ENCODE results near the gene MYOCD. TPM values are rescaled to one million over a fixed set of nuclear protein-coding genes. Genes with fewer than 3 reads are reported as not detected.

MYOCD gene
- total RNA-seq, 2 experiments from 2014 or later: not detected

DNA sequence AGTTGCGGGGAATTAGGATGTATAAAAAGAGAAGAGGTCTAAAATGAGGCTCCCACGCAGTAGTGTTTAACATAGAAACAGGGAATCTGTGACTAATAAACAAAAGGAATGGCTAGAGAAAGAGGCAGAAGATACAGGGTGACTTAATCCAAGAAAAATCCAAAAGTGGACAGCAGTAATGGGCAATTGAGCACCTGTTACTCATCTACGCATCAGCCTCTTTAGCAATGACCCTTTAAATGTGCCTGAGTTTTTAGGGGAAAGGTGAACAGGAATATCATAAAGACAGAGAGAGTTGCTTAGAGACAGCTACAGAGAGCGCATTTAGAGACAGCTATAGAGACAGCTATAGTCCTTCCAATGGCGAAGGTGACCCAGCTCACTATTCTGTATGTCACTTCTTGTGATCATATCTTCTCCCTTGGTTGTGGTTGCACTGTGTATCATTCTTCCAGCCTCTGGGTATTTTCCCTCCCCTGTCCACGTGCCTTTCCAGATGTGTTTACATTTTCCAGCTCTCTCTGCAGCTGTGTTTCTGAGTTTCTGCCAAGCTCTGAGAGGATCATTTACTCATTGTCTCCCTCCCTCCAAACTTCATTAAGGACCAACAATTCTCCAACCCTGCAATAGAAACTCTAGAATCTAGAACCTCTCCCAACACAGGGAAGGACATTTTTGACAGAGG, 61.5 kb downstream of the MYOCD start:
- DNase-seq (no peak), ATAC-seq (no peak)
- no peak overlapping the region for H3K27ac Mint-ChIP-seq
- no peaks in the 10 kb centered on the region for H3K4me1 Mint-ChIP-seq (ENCODE audit: low read depth)
- CTCF ChIA-PET: no interaction called here
- H3K9me3 Mint-ChIP-seq (ENCODE audit: insufficient read depth): no peaks in the 10 kb centered on the region
- H3K36me3 Mint-ChIP-seq (ENCODE audit: low read depth): no peaks in the 10 kb centered on the region
- H3K27me3 Mint-ChIP-seq (ENCODE audit: low read depth): no peaks in the 10 kb centered on the region
- POLR2A ChIA-PET: no interaction called here
- no peak overlapping the region for H3K4me3 Mint-ChIP-seq

DNA sequence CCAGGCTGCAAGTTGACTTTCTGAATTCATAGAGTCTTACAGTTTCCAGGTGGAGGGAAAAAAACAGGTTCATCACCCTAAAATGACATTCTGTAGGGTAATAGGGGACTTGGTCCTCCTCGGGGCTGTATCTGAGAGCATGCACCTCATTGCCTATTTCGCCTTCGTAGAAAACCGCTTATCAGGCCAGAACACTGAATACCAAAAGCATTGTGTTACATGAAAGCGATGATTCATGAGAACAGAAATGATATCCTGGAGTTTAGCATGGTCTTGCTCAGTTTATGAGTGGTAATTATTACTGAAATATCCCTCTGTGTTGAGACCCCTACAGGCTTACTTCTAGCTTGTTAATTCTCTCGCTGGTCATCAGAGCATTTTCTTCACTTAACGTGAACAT, 62.2 kb downstream of the MYOCD start:
- Mint-ChIP-seq H3K36me3 (ENCODE audit: low read depth) (no peaks in the 10 kb centered on the region), H3K27me3 (ENCODE audit: low read depth) (no peaks in the 10 kb centered on the region), H3K9me3 (ENCODE audit: insufficient read depth) (no peaks in the 10 kb centered on the region), H3K4me1 (ENCODE audit: low read depth) (no peaks in the 10 kb centered on the region), H3K27ac (no peak overlapping the region), H3K4me3 (no peak overlapping the region)
- ATAC-seq (no peak), DNase-seq (no peak)
- ChIA-PET CTCF (no interaction called here), POLR2A (no interaction called here)

DNA sequence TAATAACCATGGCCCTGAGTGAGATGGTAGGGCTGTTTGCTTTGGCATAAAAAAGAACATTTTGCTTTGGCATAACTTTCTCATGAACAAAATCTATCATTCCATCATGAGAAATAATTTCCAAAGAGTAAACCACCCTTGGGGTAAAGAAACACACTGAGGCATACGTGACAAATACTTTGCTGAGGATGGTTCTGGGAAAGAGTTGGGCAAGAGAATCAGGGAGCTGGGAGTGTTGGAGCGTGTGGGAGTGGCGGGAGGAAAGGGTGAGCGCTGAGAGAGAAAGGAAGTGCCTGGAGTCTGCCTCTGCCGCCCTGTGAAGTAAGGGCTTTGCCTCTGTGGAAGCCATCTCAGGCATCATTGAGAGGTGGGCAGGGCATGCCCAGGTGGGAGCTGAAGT, 63.4 kb downstream of the MYOCD start:
- DNase-seq (no peak), ATAC-seq (no peak)
- Mint-ChIP-seq H3K9me3 (ENCODE audit: insufficient read depth) (no peaks in the 10 kb centered on the region), H3K27me3 (ENCODE audit: low read depth) (no peaks in the 10 kb centered on the region), H3K27ac (no peak overlapping the region), H3K4me3 (no peak overlapping the region), H3K36me3 (ENCODE audit: low read depth) (no peaks in the 10 kb centered on the region), H3K4me1 (ENCODE audit: low read depth) (no peaks in the 10 kb centered on the region)
- POLR2A ChIA-PET: no interaction called here
- CTCF ChIA-PET: no interaction called here

DNA sequence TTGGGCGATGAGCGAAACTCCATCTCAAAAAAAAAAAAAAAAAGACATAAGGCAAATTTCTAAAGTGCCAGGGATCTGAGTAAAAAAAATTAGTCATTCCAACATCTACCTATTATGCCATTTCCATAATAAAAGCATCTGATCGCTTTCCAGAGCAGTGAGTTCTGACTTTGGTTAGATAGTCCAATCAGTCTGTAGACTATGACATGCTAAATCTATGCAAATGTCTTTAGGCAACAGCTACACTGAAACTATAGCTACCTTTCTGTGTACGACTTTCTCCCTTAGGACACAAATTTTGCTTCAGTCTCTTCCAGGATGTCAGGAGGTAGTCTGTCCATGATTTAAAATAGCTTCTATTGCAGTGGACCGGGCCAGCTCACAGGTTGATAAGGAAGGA, 64.7 kb downstream of the MYOCD start:
- Mint-ChIP-seq H3K4me1 (ENCODE audit: low read depth) (no peaks in the 10 kb centered on the region), H3K9me3 (ENCODE audit: insufficient read depth) (no peaks in the 10 kb centered on the region), H3K36me3 (ENCODE audit: low read depth) (no peaks in the 10 kb centered on the region), H3K4me3 (no peak overlapping the region), H3K27ac (no peak overlapping the region), H3K27me3 (ENCODE audit: low read depth) (no peaks in the 10 kb centered on the region)
- ChIA-PET CTCF (no interaction called here), POLR2A (no interaction called here)
- DNase-seq: no peak
- ATAC-seq: no peak

DNA sequence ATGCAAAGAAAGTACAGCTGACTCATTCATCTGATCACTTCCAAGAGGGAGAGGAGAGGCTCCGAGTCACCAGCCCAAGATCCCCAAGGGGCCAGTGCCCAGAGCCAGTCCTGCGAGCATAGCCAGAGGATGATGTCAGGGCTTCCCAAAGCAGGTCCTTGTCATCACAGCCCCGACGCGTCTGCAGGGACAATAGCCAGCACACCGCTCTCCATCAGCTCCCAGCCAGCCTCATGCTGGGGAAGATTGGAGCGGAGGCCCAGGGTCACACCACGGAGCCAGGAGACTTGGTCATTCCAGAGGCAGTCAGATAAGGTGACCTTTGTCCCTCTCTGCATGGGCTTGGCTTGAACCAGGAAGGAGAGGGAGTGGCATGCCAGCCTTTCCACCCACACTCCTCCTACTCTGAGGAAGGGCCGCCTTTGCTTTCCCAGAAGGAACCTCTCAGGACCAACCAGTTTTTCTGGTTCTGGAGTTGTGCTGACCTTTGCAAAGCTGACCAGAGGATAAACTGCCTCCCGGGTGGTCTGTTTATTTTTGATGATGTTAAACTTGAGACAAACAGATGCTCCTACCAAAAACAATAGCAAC, 65.3 kb downstream of the MYOCD start:
- no peak for ATAC-seq
- Mint-ChIP-seq H3K4me1 (ENCODE audit: low read depth) (no peaks in the 10 kb centered on the region), H3K9me3 (ENCODE audit: insufficient read depth) (no peaks in the 10 kb centered on the region), H3K4me3 (no peak overlapping the region), H3K27ac (no peak overlapping the region), H3K27me3 (ENCODE audit: low read depth) (no peaks in the 10 kb centered on the region), H3K36me3 (ENCODE audit: low read depth) (no peaks in the 10 kb centered on the region)
- POLR2A ChIA-PET: no interaction called here
- no peak for DNase-seq
- CTCF ChIA-PET: no interaction called here

DNA sequence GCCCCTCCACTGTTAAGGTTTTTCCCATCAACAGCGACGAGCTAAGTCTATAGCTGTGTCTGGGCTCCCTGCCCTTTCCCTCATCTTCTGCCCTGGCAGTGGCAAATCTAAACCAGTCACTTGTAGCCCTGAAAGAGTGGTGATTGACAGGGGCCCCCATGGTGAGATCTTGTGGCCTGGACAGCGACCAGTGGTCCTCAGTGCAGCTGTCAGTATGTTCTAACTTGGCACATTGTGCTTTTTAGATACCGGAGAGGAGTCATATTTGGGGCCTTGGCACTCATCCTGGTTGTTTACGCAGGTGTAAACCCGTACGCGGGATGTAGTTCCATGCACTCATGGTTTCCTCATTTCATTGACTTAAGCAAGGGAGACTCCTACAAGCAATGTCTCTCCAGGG, 66.1 kb downstream of the MYOCD start:
- Mint-ChIP-seq H3K27me3 (ENCODE audit: low read depth) (no peaks in the 10 kb centered on the region), H3K4me1 (ENCODE audit: low read depth) (no peaks in the 10 kb centered on the region), H3K9me3 (ENCODE audit: insufficient read depth) (no peaks in the 10 kb centered on the region), H3K4me3 (no peak overlapping the region), H3K36me3 (ENCODE audit: low read depth) (no peaks in the 10 kb centered on the region), H3K27ac (no peak overlapping the region)
- ATAC-seq (no peak), DNase-seq (no peak)
- ChIA-PET POLR2A (no interaction called here), CTCF (interaction anchor here (1.0 kb wide), 1 partner anchor 186 kb away, joined by 3 read pairs; no protein-coding TSS in a partner anchor)

DNA sequence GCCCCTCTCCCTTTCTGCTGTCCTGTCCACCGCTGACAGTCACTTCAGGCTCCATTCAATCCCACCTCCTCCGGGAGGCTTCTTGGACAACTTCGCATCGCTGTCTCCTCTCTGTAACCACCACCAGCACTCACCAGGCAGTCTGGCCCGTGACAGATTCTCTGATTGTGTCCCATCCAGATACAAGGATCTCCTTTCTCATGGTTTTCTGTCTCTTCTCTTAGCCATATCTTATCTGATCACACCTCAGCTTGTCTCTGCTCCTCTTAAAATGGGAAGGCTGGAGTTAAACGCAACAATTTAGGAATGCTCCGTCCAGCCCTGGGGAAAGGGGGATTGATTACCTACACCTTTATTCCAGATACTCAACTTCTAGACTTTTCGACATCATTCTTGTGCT, 66.7 kb downstream of the MYOCD start:
- no peak overlapping the region for H3K4me3 Mint-ChIP-seq
- H3K9me3 Mint-ChIP-seq (ENCODE audit: insufficient read depth): no peaks in the 10 kb centered on the region
- ChIA-PET POLR2A (no interaction called here), CTCF (interaction anchor here (1.0 kb wide), 1 partner anchor 187 kb away, joined by 3 read pairs; no protein-coding TSS in a partner anchor)
- DNase-seq: no peak
- no peak overlapping the region for H3K27ac Mint-ChIP-seq
- H3K36me3 Mint-ChIP-seq (ENCODE audit: low read depth): no peaks in the 10 kb centered on the region
- H3K4me1 Mint-ChIP-seq (ENCODE audit: low read depth): no peaks in the 10 kb centered on the region
- no peaks in the 10 kb centered on the region for H3K27me3 Mint-ChIP-seq (ENCODE audit: low read depth)
- ATAC-seq: no peak

DNA sequence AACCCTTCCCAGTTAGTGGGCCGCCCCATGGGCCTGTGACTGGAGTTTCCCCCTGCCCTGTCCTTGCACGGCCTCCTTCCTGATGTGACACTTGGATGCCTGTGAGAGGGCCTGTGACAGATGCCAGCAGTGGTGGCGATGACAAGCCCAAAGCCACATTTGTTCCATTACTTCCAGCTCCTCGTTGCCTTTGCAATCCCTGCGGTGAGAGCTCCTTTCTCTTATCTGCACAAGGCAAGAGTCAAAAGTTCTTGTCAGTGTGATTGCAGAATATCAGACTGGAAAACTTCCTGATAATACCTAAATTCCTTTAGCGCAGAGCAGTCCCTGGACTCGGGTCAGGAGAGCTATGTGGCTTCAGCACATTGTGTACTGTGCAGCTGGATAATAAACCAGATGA, 69.2 kb downstream of the MYOCD start:
- ATAC-seq: no peak
- Mint-ChIP-seq H3K27ac (no peak overlapping the region), H3K36me3 (ENCODE audit: low read depth) (no peaks in the 10 kb centered on the region)

DNA sequence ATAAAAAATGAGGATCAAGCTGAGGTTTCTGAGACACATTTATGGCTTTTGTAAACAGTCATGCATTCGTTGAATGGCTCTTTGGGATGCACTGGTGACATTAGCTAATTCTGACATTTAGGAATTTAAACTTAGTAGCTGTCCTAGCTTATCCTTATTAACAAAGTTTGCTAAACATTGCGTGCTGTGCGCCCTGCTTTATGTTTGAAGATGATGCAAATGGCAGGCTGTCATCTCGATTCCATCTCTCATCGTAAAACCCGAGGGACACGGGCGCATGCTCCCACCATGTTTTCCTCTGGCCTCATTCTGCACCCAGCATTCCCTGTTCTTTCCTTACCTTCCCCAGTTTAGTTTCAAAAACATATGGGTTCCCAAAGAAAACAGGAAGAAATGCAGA, 69.8 kb downstream of the MYOCD start:
- H3K27ac Mint-ChIP-seq: no peak overlapping the region
- ChIA-PET CTCF (no interaction called here), POLR2A (no interaction called here)
- H3K4me1 Mint-ChIP-seq (ENCODE audit: low read depth): no peaks in the 10 kb centered on the region
- H3K36me3 Mint-ChIP-seq (ENCODE audit: low read depth): no peaks in the 10 kb centered on the region
- H3K27me3 Mint-ChIP-seq (ENCODE audit: low read depth): no peaks in the 10 kb centered on the region
- no peak overlapping the region for H3K4me3 Mint-ChIP-seq
- DNase-seq: no peak
- H3K9me3 Mint-ChIP-seq (ENCODE audit: insufficient read depth): no peaks in the 10 kb centered on the region
- no peak for ATAC-seq

More for the DNA sequence above, 69.2 kb downstream of the MYOCD start:
- CTCF ChIA-PET: no interaction called here
- DNase-seq: no peak
- no peaks in the 10 kb centered on the region for H3K4me1 Mint-ChIP-seq (ENCODE audit: low read depth)
- no peaks in the 10 kb centered on the region for H3K9me3 Mint-ChIP-seq (ENCODE audit: insufficient read depth)
- POLR2A ChIA-PET: interaction anchor here (0.6 kb wide), 1 partner anchor 18 kb away, joined by 3 read pairs; no protein-coding TSS in a partner anchor
- H3K4me3 Mint-ChIP-seq: no peak overlapping the region
- no peaks in the 10 kb centered on the region for H3K27me3 Mint-ChIP-seq (ENCODE audit: low read depth)

DNA sequence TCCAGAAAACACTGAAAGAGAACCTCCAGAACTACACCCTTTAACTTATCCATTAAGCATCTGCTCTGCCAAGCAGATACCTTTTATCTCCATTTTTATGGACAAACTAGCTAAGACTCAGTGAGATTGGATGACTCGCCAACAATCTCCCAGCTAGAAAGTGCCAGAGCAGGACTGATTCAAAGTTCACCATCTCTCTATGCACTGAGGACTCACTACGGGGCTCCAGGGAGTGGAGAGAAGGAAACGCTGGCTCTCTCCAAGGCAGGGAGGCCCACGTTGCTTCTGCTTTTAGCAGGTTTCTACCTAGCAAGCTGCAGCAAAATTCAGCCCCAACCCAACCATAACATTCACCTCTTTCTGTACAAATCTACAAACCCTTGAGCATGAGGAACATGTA, 70.8 kb downstream of the MYOCD start:
- ChIA-PET POLR2A (no interaction called here), CTCF (no interaction called here)
- Mint-ChIP-seq H3K27ac (no peak overlapping the region), H3K36me3 (ENCODE audit: low read depth) (no peaks in the 10 kb centered on the region), H3K27me3 (ENCODE audit: low read depth) (no peaks in the 10 kb centered on the region), H3K4me3 (no peak overlapping the region), H3K4me1 (ENCODE audit: low read depth) (no peaks in the 10 kb centered on the region), H3K9me3 (ENCODE audit: insufficient read depth) (no peaks in the 10 kb centered on the region)
- DNase-seq: no peak
- ATAC-seq: no peak

DNA sequence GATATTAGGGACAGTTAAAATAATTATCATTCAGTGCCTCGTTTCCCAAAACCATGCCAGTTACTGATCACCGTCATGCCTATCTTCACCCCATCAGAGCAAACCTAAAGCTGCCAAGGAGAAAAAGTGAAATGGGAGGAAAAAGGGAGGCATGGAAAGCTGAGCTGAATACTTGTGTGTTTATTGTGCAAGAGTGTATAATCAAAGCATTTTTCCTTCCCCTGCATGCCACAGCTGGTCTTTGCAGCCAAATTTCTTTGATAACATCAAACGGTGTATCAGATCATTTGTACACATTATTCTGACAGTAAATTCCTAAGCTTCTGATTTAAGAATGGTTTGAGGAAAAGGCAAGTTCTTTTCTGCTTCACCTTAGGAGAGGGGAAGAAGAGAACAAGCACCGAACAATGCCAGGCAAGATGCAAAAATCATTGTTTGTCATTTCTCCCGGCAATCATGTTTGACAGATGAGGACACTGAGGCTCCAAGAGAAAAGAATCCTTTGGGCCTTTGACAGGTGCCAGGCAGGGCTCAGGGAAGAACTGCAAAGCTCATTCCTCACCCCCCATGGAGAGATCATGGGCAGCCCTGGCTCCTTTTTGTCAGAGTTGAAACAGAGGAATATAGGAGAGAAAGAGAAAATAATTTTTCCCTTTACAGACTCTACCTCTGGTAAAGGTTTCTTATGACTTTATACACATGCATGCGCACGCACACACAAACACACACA, 72.2 kb downstream of the MYOCD start:
- no peaks in the 10 kb centered on the region for H3K36me3 Mint-ChIP-seq (ENCODE audit: low read depth)
- H3K4me1 Mint-ChIP-seq (ENCODE audit: low read depth): no peaks in the 10 kb centered on the region
- no peaks in the 10 kb centered on the region for H3K27me3 Mint-ChIP-seq (ENCODE audit: low read depth)
- H3K4me3 Mint-ChIP-seq: no peak overlapping the region
- no peak overlapping the region for H3K27ac Mint-ChIP-seq
- DNase-seq: no peak
- ATAC-seq: no peak
- CTCF ChIA-PET: no interaction called here
- H3K9me3 Mint-ChIP-seq (ENCODE audit: insufficient read depth): no peaks in the 10 kb centered on the region
- POLR2A ChIA-PET: no interaction called here

DNA sequence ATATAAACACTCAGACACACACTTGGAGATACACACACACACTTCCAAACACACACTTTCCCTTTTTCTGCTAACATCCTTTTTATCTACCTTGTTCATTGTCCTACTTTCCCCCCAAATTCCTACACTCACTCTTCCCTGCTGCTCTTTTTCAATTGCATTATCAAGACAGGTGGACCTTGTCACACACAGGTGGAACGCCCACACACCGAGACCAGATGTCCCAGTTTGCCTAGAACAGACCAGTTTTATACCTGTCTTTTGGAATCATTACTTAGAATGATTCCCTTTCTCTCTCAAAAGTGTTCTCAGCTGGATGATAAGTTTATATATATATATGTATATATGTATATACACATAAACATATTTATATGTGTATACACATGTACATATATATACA, 72.9 kb downstream of the MYOCD start:
- ATAC-seq (no peak), DNase-seq (no peak)
- Mint-ChIP-seq H3K4me3 (no peak overlapping the region), H3K36me3 (ENCODE audit: low read depth) (no peaks in the 10 kb centered on the region), H3K4me1 (ENCODE audit: low read depth) (no peaks in the 10 kb centered on the region), H3K27ac (no peak overlapping the region), H3K9me3 (ENCODE audit: insufficient read depth) (no peaks in the 10 kb centered on the region), H3K27me3 (ENCODE audit: low read depth) (no peaks in the 10 kb centered on the region)
- CTCF ChIA-PET: no interaction called here
- POLR2A ChIA-PET: no interaction called here
